Nephron (organoid): ENCODE measurements around the gene MPZL1.
"Not testable (repeated sequence)": the region's sequence is repeated elsewhere in the genome, so short reads cannot be mapped to it uniquely, and the experiment has no call there.

ENCODE experiments used
- H3K27ac Mint-ChIP-seq, 3 experiments: 2 replicates each; pipeline ENCODE4 v1.8.0; 2020; ENCODE audit warnings: mixed read lengths in 3 of 3, mild to moderate bottlenecking in 2 of 3, moderate library complexity in 1 of 3
- H3K27me3 Mint-ChIP-seq: 2 replicates; pipeline ENCODE4 v1.8.0; 2021; ENCODE audit warnings: low read depth, mild to moderate bottlenecking, moderate library complexity, mixed read lengths
- H3K36me3 Mint-ChIP-seq: 2 replicates; pipeline ENCODE4 v1.8.0; 2020; ENCODE audit warnings: low read depth, mixed read lengths
- H3K4me1 Mint-ChIP-seq: 2 replicates; pipeline ENCODE4 v1.8.0; 2020; ENCODE audit warnings: mixed read lengths
- H3K4me3 Mint-ChIP-seq, 3 experiments: 2 replicates each; pipeline ENCODE4 v1.8.0; 2020; ENCODE audit warnings: mild to moderate bottlenecking in 3 of 3, mixed read lengths in 3 of 3, moderate library complexity in 2 of 3
- H3K9me3 Mint-ChIP-seq: 2 replicates; pipeline ENCODE4 v1.8.0; 2020; ENCODE audit warnings: mixed read lengths
- CTCF ChIP-seq, 3 experiments: fragments of 200-600 bp; sonication (generic); IDR thresholded peaks; one replicate each; pipeline ENCODE4 v1.5.0; 2021; ENCODE audit warnings: antibody characterized with exemption in 3 of 3; ENCODE audit not compliant: unreplicated experiment in 3 of 3

Gene MPZL1

GRCh38 chr1:167716000-167716271 is 5.8 kb upstream of the MPZL1 start:
- TF ChIP-seq CTCF (IDR thresholded peaks at IDR 0.05; ENCODE audit: unreplicated experiment in 3 of 3), result no peak
- H3K36me3 Mint-ChIP-seq, result no peaks in the 10 kb centered on the region

GRCh38 chr1:167717351-167717750 is 4.4 kb upstream of the MPZL1 start:
- H3K36me3 Mint-ChIP-seq, result no peaks in the 10 kb centered on the region
- peak overlapping the region; percentile 84 to 95 (median 92) for H3K4me3 Mint-ChIP-seq
- no peak for TF ChIP-seq CTCF (IDR thresholded peaks at IDR 0.05; ENCODE audit: unreplicated experiment in 3 of 3)
- no peak overlapping the region for H3K27ac Mint-ChIP-seq
- peaks cover 9% of the 10 kb centered on the region for H3K4me1 Mint-ChIP-seq
- H3K9me3 Mint-ChIP-seq, result no peaks in the 10 kb centered on the region
- H3K27me3 Mint-ChIP-seq, result peaks cover 13% of the 10 kb centered on the region

More at GRCh38 chr1:167716000-167716271, 5.8 kb upstream of the MPZL1 start:
- peaks cover 3% of the 10 kb centered on the region for H3K4me1 Mint-ChIP-seq
- H3K4me3 Mint-ChIP-seq, result peak overlapping the region; percentile 92 to 95 (median 92)
- peak overlapping the region; percentile 33 to 81 (median 69) for H3K27ac Mint-ChIP-seq
- H3K9me3 Mint-ChIP-seq, result no peaks in the 10 kb centered on the region
- peaks cover 20% of the 10 kb centered on the region for H3K27me3 Mint-ChIP-seq

- Mint-ChIP-seq H3K4me3 (peak overlapping the region; percentile 6 to 30 (median 28)), H3K27ac (peak overlapping the region in 1 of 3 experiments; percentile 9), H3K27me3 (peaks cover 5% of the 10 kb centered on the region), H3K9me3 (no peaks in the 10 kb centered on the region), H3K4me1 (peaks cover 20% of the 10 kb centered on the region), H3K36me3 (peaks cover 4% of the 10 kb centered on the region)
- TF ChIP-seq CTCF (IDR thresholded peaks at IDR 0.05; ENCODE audit: unreplicated experiment in 3 of 3), result no peak
Observed at GRCh38 chr1:167718914-167719691, 2.7 kb upstream of the MPZL1 start.

GRCh38 chr1:167719715-167720421 is 1.9 kb upstream of the MPZL1 start:
- peak overlapping the region; percentile 6 to 34 (median 30) for H3K4me3 Mint-ChIP-seq
- not testable (repeated sequence) for H3K9me3 Mint-ChIP-seq, H3K27me3 Mint-ChIP-seq, H3K27ac Mint-ChIP-seq, H3K36me3 Mint-ChIP-seq
- peaks cover 27% of the 10 kb centered on the region for H3K4me1 Mint-ChIP-seq

GRCh38 chr1:167720965-167721616 is 691 bp upstream of the MPZL1 start:
- peaks cover 5% of the 10 kb centered on the region for H3K27me3 Mint-ChIP-seq
- H3K4me3 Mint-ChIP-seq, result peak overlapping the region; percentile 86 to 98 (median 90)
- H3K4me1 Mint-ChIP-seq, result peaks cover 31% of the 10 kb centered on the region
- TF ChIP-seq CTCF (IDR thresholded peaks at IDR 0.05; ENCODE audit: unreplicated experiment in 3 of 3), result no peak
- no peaks in the 10 kb centered on the region for H3K9me3 Mint-ChIP-seq
- peaks cover 13% of the 10 kb centered on the region for H3K36me3 Mint-ChIP-seq
- H3K27ac Mint-ChIP-seq, result peak overlapping the region; percentile 93 to 94 (median 93)

GRCh38 chr1:167722152-167722869 is 529 bp downstream of the MPZL1 start:
- peaks cover 5% of the 10 kb centered on the region for H3K27me3 Mint-ChIP-seq

More at GRCh38 chr1:167722152-167722869, 529 bp downstream of the MPZL1 start:
- Mint-ChIP-seq H3K36me3 (peaks cover 16% of the 10 kb centered on the region), H3K4me3 (peak overlapping the region; percentile 86 to 98 (median 91)), H3K27ac (peak overlapping the region; percentile 84 to 94 (median 93)), H3K9me3 (no peaks in the 10 kb centered on the region), H3K4me1 (peaks cover 42% of the 10 kb centered on the region)
- TF ChIP-seq CTCF (IDR thresholded peaks at IDR 0.05; ENCODE audit: unreplicated experiment in 3 of 3), result no peak
